Cerebellar nuclear complex (tissue), 1 donor: Measurements from ENCODE around the gene MYCBPAP.

Experiments
- DNase-seq, 2 experiments: peaks; one replicate each; lab custom pipeline; 2025; lab: John Stamatoyannopoulos, UW

The MYCBPAP gene

DNA sequence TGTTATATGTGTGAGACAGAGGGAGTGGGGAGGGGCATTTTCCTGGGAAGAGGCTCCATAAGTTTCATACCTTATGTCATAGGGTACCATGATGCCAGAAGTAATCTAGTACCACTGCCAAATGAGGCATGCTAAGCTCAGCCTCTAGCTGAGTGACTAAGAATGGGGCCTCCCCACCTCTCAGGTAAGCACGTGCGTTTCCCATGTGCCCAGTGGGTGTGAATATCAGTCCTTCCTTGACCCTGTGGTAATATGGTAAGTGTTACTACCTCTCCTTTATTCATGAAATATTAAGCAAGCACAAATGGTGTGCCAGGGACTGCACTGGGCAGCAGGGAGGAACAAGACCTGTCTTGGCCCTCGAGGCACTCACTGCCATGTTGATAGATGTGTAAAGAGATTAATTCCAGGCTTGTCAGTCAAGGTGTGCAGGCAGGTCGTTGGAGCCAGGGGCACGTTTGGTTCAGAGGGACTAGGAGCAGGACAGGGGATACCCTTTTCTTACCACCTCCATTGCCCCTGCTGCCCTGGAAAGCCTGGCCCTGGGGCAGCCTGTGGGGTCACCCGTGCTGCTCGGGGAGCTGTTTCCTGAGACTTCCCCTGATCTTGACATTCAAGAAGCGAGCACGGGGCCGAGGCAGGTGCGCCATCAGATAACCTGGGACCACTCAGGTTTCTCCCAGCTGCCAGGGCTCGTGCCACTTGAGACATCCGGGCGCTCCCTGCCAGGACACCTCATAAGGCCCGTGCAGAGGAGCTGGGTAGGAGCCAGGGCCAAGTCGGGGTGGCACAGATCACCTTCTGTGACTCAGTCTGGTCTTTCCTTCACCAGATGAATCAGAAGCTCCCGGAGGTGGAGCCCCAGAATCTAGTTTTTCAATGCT lies 20.8 kb upstream of the MYCBPAP start:
- no peak for DNase-seq

DNA sequence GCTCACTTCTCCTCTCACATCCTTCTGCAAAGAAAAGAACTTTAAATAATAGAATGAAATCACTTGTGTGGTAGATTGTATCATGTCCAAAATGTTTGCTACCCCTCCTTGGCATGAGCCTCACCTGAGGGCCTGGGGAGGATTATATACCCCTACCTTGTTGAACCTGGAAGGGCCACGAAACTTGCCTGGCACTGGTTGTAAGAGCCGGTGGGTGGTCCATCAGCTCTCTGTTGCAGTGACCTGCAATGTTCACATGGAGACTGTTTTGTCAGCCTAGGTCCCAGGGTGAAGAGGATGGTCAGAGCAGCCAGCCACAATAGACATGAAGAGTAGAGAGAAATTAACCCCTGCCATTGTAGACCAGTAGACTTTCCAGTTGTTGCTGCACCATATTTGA lies 19.4 kb upstream of the MYCBPAP start:
- no peak for DNase-seq

DNA sequence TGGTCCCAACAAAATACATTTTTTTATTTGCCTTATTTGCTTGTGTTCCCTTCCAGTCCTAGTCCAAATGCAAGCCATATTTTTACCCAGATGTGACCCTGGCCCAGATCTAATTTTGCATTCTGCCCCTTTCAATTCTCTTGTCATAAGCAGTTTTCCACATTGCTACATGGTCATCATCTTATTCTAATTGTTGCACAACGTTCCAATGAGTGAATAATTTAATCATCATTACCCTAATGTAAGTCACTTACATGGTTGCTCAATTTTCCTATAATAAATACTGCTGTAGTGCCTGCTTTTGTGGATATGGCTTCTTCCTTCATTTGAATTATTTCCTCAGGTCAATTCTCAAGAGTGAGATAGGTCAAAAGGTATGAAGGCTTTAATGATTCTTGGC lies 16.7 kb upstream of the MYCBPAP start:
- DNase-seq = no peak

DNA sequence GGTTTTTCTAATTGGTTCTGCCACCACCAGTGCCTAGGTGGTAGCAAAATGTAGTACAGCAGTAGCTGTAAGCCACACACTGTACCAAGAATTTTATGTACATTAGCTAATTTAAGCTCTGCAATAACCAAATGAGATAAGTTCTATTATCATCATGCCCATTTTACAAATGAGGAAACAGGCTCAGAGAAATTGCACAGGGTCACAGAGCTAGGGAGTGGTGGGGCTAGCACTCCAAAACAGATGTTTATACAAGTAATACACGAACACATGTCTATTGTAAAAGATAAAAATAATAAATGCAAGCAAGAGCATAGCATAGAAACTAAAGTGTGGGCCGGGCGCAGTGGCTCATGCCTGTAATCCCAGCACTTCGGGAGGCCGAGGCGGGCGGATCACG lies 16.0 kb upstream of the MYCBPAP start:
- DNase-seq = no peak

DNA sequence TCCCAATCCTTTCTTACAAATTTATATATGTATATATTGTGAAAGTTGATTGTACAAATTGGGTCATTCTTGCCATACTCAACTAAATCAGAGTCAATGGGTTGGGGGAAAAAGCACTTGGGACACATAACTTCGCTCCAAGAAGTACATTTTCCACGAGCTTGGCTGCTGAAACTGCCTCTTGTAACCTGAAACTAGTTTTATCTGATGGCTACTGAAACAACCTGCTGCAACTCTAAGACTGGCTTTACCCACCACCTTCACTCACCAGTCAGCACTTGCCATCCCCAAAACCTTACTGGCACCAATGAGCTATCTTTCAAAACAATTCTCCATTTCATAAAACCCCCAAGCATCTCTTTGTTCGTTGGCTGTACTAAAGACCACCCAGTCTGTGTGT lies 14.5 kb upstream of the MYCBPAP start:
- DNase-seq = no peak

DNA sequence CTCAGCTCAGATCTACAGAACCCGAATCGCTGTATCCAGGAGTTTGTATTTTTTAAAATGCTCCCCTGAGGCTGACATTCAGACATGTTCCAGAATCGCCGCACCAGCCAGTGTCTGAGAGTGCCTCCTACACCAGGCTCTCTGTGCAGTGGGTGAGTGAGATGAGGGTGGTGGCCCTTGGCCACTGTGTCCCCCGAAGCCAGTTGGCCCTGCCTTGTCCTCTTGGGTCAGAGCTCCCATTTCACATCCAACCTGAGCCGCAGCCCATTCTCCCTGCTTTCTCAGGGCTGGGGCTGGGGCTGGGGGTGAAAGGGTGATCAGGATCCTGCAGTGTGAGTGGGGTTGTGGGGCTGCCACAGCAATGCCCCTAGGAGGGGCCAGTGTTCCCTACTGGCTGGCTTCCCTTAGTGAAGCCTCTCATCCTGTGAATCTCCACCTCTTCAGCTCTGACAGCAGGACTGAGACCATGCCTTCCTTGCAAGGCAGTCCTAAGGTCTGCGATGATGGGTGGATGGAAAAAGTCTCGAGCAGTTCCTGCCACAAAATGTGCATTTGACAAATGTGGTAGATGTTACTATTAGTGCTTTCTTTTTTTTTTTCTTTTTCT lies 12.9 kb upstream of the MYCBPAP start:
- DNase-seq = no peak

DNA sequence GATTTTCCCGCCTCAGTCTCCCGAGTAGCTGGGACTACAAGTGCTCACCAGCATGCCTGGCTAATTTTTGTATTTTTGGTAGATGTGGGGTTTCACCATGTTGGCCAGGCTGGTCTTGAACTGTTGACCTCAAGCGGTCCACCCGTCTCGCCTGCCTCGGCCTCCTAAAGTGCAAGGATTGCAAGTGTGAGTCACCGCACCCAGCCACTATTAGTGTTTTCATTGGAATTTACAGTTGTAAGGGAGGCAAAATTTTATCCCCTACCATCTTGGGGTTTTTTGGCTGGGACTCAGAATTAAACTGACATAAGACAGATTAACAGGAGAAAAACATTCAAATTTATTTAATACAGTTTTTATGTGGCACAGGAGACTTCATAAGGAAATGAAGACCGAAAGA lies 12.3 kb upstream of the MYCBPAP start:
- DNase-seq = no peak

DNA sequence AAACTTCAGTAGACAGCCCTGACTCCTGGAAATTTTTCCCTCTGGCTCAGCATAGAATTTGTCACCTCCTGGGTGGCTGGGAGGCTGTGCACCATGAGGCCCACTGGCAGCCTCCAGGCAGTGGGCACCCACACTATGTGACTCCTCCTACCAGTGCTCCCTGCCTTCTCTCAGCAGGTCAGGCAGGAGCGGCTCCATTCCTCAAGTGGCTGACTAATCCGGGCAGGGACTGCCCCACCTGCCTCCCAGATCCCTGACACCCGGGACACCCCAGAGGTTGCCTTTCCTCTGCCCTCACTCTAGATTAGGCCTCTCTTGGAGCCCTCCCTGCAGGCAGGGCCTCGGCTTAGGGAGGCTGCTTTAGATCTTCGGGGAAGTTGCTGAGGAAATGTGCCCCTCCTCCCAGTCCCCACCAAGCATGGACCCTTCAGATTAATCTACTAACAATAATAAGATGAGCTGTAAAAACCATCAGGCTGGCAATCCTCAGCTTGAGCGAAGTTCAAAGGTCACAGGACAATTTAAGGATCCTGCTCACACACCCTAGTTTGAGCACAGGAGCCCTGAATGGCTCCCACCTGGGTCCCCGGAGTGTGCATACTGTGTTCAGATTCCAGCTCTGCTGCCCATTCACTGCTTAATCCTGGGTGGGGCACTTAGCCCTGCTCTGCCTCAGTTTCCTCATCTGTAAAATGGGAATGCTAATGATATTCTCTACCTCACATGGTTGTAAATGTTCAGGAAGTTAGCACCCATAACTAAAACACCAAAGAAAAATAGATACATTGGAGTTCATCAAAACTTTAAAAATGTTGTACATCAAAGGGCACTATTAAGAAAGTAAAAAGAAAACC lies 10.0 kb upstream of the MYCBPAP start:
- no peak for DNase-seq

DNA sequence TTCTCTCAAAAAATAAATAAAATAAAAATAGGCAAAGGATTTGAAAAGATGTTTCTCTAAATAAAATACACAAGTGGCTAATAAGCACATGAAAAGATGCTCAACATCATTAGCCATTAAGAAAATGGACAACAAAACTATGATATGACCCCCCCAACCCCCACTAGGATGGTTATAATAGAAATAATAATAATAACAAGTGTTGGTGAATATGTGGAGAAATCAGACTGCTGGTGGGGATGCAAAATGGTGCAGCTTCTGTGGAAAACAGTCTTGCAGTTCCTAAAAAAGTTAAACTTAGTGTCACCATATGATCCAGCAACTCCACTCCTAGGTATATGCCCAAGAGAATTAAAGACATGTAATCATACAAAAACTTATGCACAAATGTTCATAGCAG lies 9.0 kb upstream of the MYCBPAP start:
- DNase-seq = no peak

DNA sequence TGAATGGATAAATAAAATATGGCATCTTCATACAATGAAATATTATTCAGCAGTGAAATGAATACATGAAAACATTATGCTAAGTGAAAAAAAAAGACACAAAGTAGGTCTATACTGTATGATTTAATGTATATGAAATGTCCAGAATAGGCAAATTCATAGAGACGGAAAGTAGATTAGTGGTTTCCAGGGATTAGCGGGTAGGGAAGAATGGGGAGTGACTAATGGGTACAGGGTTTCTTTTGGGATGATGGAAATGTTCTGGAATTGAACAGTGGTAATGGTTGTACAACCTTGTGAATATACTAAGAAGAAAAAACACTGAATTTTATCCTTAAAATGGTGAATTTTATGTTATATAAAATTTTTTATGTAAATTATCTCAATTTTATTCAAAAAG lies 8.5 kb upstream of the MYCBPAP start:
- DNase-seq = no peak

DNA sequence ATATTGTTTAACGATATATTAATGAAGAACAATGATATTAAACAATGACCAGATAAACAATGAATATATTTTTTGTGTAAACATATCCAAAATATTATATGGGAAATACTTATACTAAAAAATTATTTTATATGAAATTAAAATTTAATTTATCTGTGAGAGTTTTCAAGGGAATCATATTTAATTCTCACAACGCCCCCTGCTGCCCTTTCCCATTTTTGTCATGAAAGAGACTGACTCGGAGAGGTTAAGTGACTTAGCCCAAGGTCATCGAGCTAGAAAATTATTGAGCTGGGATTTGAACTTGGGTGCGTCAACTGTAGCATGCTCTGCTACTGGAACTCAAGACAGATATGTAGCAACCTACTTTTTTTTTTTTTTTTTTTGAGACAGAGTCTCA lies 7.2 kb upstream of the MYCBPAP start:
- no peak for DNase-seq

DNA sequence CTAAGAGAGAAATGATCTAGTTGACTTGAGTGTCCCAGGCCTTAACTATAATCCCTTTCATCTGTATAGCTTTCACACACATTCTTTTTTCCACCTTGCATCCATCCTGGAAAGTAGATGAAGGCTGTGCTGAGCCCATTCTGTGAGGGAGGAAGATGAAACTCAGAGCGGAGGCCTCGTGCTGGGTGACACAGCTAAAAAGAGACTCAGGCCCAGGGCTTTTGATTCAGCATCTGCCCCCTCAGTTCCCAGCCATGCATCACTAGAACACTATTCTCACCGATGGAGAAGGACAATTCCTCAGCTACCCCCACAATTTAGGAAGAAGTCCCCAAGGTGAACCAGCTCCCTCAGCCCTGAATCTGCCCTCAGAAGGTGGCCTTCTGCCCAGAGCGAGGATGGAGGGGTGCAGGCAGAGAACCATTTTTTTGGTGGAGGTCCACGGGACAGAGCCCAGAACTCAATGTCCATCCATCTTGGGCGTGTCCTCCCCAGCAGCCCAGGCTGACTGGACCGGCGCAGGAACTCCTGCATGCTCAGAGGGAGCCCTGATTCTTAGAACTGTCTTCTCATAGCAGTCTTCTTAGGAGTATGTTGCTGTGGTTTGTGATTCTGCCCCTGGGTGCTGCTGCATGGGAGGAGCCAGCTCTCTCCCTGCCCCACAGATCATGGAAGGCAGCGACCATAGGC lies 5.8 kb upstream of the MYCBPAP start:
- DNase-seq = no peak

DNA sequence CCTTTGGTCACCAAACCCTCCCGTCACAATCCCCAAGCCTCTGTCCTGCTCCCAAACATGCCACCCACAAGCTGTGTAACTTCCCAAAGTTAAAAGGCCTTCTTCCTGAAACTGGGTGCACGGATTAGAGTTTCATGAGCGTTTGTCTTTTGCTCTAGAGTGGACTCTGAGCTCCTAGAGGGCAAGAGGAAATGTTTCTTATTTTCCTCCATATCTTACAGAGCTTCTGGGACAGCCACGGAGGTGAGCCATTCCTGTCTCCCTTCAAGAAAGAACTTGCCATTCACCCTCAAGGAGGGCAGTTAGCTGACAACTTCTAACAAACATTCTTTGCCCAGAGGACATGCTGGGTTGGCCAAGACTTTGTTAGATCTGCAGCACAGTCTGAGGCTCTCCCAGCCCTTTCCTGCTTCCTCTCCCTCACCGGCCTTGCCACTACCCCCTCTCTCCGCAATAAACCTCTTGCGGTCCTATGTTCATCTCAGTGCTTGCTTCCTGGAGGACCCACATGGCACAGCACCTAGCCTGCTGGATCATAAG lies 2.6 kb upstream of the MYCBPAP start:
- DNase-seq = no peak

DNA sequence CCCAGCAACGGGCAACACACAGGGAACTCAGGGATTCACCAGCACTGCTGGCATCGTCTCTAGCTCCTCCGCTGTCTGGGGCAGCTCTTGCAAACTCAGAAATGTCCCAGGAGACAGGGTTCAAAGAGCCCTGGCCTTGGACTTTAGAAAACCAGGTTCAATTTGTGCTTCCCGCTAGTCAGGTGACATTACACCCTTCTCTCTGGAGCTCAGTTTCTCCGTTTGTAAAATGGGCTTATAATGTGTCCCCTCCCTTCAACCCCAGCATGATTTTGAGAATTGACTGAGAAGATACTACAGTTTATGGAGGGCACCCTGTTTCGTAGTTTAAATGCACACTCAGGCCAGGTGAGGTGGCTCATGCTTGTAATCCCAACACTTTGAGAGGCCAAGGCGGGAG lies 1.9 kb upstream of the MYCBPAP start:
- no peak for DNase-seq

DNA sequence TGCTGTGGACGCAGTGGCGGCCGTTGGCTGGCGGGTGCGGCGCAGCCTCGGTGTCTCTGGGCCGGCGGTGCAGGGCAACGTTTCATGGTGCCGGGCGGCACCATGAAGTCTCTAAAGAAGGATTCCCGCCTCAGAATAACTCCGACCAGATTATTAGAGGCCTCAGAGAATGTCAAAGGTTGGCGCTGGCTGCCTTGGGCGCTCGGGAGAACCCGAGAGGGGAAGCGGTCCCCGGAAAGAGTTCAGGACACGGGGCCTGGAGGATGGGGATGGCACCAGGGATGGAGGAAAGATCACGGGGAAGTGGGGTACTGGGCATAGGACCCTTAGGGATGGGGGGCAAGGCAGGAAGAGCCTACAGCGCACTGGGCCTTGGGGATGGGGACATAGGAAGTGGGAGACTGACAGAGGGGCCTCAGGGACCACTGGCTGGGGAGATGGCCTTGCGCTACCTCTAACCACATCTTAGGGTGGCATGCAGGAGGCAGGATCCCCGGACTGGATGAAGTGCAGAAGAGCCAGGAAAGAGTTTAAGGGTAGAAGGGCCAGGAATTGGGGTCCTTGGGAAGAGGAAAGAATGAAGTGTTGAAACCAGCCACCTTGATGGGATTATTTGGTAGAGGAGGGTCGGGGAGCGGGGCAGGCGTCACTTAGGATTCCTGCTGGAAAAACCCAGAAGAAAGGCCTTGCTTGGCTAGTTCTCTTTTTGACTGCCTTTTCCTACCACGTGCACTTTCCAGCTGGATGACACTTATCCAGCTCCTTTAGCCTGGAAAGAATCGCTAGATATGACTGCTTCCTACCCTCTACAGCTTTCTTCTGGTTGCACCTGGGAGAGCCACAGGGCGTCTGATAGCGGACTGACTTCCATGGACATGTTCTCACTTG lies 578 bp downstream of the MYCBPAP start:
- DNase-seq = no peak

DNA sequence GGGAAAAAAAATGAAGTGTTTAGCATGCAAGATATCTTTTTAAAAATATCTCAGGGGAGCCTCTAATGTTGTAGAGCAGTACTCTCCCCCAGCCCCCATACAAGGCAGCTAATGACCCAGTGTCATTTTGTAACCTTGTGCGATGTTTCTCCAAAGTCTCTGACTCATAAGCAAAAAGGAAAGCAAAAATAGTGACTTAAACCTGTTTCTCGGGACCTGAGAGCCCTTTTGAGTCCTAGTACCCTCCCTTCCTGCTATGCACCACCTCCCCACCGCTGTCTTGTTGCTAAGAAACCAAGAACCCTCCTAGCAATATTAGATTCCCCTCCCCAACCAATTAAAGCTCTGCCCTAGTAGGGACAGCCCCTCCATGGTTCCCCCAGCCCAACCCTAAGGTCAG lies 2.8 kb downstream of the MYCBPAP start:
- no peak for DNase-seq

DNA sequence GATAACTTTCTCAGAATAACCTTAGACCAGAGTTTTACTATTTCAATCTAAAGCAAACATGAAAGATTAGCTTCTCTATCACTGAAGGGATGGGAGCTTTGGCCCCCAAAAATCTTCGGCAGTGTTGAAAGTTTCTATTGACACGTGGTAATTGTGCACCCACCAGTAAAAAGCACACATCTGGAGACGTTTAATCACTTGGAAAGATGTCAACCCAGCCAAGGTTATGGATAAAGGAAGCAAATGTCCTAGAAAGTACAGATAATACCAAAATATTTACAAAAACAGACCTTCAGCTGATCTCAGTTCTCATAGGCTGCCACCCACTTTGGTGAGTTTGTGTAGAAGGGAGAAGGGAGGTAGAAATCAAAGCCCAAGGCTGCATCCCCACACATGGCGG lies 5.3 kb downstream of the MYCBPAP start:
- no peak for DNase-seq

DNA sequence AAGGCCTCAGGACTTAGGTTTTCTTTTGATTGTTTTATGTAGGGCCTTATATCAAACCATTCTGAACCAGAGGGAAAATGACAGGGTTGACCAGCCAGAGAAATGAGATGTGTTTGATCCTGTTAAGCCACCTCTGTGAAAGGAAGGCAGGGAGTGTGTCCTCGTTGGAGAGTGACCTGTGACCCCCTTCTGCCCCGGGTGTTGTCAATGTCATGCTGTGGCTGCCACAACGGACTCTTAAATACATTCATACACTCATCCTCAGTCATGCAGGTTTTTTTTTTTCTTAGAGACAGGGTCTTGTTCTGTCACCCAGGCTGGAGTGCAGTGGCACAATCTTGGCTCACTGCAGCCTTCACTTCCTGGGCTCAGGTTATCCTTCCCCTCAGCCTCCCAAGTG lies 6.1 kb downstream of the MYCBPAP start:
- DNase-seq = no peak

DNA sequence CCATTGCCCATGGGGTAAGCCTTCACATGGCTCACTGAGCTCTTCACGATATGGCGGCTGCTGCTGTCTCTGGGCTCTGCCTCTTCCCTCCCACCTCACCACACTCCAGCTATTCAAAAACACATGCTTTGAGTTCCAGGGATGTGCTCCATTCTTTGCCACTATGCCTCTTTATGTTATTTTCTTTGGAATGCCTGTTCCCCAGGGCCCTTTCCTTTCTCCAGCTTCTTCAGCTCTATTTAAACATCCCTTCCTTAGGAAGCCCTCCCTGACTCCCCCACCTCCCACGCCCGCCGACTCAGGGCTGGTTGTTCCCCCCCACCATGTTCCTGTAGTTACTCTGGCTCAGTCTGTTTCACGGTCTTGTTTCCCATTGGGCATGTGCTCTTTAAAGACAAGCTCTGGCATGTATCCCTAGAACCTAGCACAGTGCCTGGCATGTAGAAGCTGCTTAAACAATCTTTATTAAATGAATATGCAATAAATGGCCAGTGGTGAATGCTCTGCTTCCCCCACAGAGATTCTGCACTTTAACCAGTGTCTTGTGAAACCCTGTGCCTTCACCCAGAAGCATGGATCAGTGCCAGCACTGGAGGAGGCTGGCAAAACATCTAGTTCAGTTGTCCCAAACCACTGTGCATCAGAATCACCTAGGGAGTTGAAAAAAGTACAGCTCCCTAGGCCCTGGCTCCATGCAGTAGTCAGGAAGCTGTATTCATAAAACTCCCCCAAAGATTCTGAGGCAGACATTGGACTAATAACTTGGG lies 6.9 kb downstream of the MYCBPAP start:
- no peak for DNase-seq

DNA sequence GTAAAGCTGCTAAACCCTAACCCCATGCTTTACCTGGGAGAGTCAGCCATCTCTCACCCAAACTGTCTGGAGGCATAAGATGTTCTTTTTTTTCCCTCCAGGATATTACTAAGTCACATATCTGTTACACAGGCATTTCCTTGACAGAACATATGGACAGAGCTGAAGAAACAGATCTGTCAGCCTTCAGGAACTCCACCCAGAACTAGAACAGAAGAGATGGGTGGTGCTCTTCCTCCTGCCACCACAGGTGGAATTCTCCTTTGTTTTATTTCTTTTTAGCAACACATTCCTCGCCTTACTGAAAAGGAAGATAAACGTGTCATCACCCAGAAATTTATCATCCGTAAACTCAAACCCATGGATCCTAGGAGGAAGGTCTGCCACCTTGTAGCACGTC lies 8.8 kb downstream of the MYCBPAP start:
- no peak for DNase-seq
